ENCODE results near the gene OMP. TPM values are rescaled to one million over a fixed set of nuclear protein-coding genes. Genes with fewer than 3 reads are reported as not detected.

The OMP gene
- polyA plus RNA-seq, 1 donor from 2014 or later = not detected

GRCh38 chr11:77141475-77141874, 38.8 kb downstream of the OMP start:
- H4K20me1 ChIP-seq (ENCODE audit: insufficient read depth) = no peaks in the 10 kb centered on the region
- no peaks in the 10 kb centered on the region for H3F3A ChIP-seq (ENCODE audit: insufficient read depth, low read length, poor library complexity, severe bottlenecking)
- no peaks in the 10 kb centered on the region for H3K9me3 ChIP-seq (ENCODE audit: low read length)
- H3K9me2 ChIP-seq (ENCODE audit: insufficient read depth, low read length) = no peaks in the 10 kb centered on the region
- H3K4me2 ChIP-seq (ENCODE audit: low read length) = no peak overlapping the region
- H3K27me3 ChIP-seq (ENCODE audit: insufficient read depth, low read depth, low read length) = no peaks in the 10 kb centered on the region
- no peaks in the 10 kb centered on the region for H3K36me3 ChIP-seq (ENCODE audit: insufficient read depth, low read length)
- H3K79me2 ChIP-seq (replicated peaks; ENCODE audit: insufficient read depth, low read length) = no peaks in the 10 kb centered on the region
- TF ChIP-seq EZH2 (IDR thresholded peaks at IDR 0.05; ENCODE audit: borderline replicate concordance, insufficient read depth, low read length, poor library complexity, severe bottlenecking) = no peak
- TF ChIP-seq EP300 (conservative IDR thresholded peaks at IDR 0.05; ENCODE audit: poor library complexity, severe bottlenecking) = no peak
- TF ChIP-seq REST (IDR thresholded peaks at IDR 0.05; ENCODE audit: borderline replicate concordance) = no peak
- no peak for TF ChIP-seq TAF1 (IDR thresholded peaks at IDR 0.05; ENCODE audit: low read depth)
- no peak for TF ChIP-seq RAD21 (conservative IDR thresholded peaks at IDR 0.05)
- TF ChIP-seq SMC3 (conservative IDR thresholded peaks at IDR 0.05; ENCODE audit: poor library complexity) = no peak
- TF ChIP-seq CTCF (IDR thresholded peaks at IDR 0.05; ENCODE audit: poor library complexity, severe bottlenecking) = no peak
- TF ChIP-seq POLR2AphosphoS5 (IDR thresholded peaks at IDR 0.05) = no peak
- no peak for TF ChIP-seq MXI1 (conservative IDR thresholded peaks at IDR 0.05; ENCODE audit: poor library complexity, severe bottlenecking)
- no peak overlapping the region for H3K4me3 ChIP-seq (ENCODE audit: low read length)
- H3K27ac ChIP-seq (ENCODE audit: low read length) = no peak overlapping the region
- H2AFZ ChIP-seq (ENCODE audit: low read depth, low read length) = no peak overlapping the region
- H3K9ac ChIP-seq (ENCODE audit: low read length) = no peak overlapping the region

- TF ChIP-seq POLR2AphosphoS5 (IDR thresholded peaks at IDR 0.05) (no peak), SMC3 (conservative IDR thresholded peaks at IDR 0.05; ENCODE audit: poor library complexity) (no peak), TAF1 (IDR thresholded peaks at IDR 0.05; ENCODE audit: low read depth) (no peak), CTCF (IDR thresholded peaks at IDR 0.05; ENCODE audit: poor library complexity, severe bottlenecking) (no peak), MXI1 (conservative IDR thresholded peaks at IDR 0.05; ENCODE audit: poor library complexity, severe bottlenecking) (no peak), EZH2 (IDR thresholded peaks at IDR 0.05; ENCODE audit: borderline replicate concordance, insufficient read depth, low read length, poor library complexity, severe bottlenecking) (no peak), REST (IDR thresholded peaks at IDR 0.05; ENCODE audit: borderline replicate concordance) (no peak), EP300 (conservative IDR thresholded peaks at IDR 0.05; ENCODE audit: poor library complexity, severe bottlenecking) (no peak), RAD21 (conservative IDR thresholded peaks at IDR 0.05) (no peak)
- Histone ChIP-seq H3K9me2 (ENCODE audit: insufficient read depth, low read length) (no peaks in the 10 kb centered on the region), H3F3A (ENCODE audit: insufficient read depth, low read length, poor library complexity, severe bottlenecking) (no peaks in the 10 kb centered on the region), H3K27ac (ENCODE audit: low read length) (no peak overlapping the region), H3K9ac (ENCODE audit: low read length) (no peak overlapping the region), H3K4me3 (ENCODE audit: low read length) (no peak overlapping the region), H3K4me2 (ENCODE audit: low read length) (no peak overlapping the region), H4K20me1 (ENCODE audit: insufficient read depth) (no peaks in the 10 kb centered on the region), H3K27me3 (ENCODE audit: insufficient read depth, low read depth, low read length) (no peaks in the 10 kb centered on the region), H3K36me3 (ENCODE audit: insufficient read depth, low read length) (no peaks in the 10 kb centered on the region), H3K9me3 (ENCODE audit: low read length) (no peaks in the 10 kb centered on the region), H2AFZ (ENCODE audit: low read depth, low read length) (no peak overlapping the region), H3K79me2 (replicated peaks; ENCODE audit: insufficient read depth, low read length) (no peaks in the 10 kb centered on the region)
Observed at GRCh38 chr11:77142091-77142975, 39.7 kb downstream of the OMP start.
